ENCODE data around the gene M6PR.
"Not testable (repeated sequence)": the region's sequence is repeated elsewhere in the genome, so short reads cannot be mapped to it uniquely, and the experiment has no call there.

DNA sequence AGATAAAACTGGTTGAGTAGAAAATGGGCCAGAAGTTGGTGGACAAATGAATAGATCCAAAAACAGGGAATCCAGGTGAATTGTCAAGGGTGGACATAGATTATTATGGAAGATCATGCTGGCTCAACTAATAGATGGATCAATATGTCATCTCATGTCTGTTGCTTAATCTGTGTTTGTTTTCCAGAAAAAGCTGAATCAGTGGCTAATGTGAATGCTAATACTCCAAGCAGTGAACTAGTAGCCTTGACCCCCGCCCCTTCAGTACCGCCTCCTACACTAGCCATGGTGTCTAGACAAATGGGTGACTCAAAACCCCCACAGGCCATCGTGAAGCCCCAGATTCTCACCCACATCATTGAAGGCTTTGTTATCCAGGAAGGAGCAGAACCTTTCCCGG lies 15.4 kb downstream of the M6PR start:
- TF ChIP-seq EP300 (IDR thresholded peaks at IDR 0.05); POLR2AphosphoS5 (IDR thresholded peaks at IDR 0.05); POLR2A (IDR thresholded peaks at IDR 0.05; ENCODE audit: low read depth): not testable (repeated sequence)
- TF ChIP-seq, protein P1, sequence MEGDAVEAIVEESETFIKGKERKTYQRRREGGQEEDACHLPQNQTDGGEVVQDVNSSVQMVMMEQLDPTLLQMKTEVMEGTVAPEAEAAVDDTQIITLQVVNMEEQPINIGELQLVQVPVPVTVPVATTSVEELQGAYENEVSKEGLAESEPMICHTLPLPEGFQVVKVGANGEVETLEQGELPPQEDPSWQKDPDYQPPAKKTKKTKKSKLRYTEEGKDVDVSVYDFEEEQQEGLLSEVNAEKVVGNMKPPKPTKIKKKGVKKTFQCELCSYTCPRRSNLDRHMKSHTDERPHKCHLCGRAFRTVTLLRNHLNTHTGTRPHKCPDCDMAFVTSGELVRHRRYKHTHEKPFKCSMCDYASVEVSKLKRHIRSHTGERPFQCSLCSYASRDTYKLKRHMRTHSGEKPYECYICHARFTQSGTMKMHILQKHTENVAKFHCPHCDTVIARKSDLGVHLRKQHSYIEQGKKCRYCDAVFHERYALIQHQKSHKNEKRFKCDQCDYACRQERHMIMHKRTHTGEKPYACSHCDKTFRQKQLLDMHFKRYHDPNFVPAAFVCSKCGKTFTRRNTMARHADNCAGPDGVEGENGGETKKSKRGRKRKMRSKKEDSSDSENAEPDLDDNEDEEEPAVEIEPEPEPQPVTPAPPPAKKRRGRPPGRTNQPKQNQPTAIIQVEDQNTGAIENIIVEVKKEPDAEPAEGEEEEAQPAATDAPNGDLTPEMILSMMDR (IDR thresholded peaks at IDR 0.05): not testable (repeated sequence)
